PFSK-1 (cell line): ENCODE measurements around the gene HSFX3. TPM values are rescaled to one million over a fixed set of nuclear protein-coding genes. Genes with fewer than 3 reads are reported as not detected.
"Not testable (repeated sequence)": the region's sequence is repeated elsewhere in the genome, so short reads cannot be mapped to it uniquely, and the experiment has no call there.

ENCODE experiments used
- FOXP2 ChIP-seq: optimal IDR thresholded peaks from 2 replicates; pipeline ENCODE3; 2011; ENCODE audit warnings: borderline replicate concordance, control low read depth, inconsistent platforms; ENCODE audit not compliant: insufficient read depth; ENCODE audit errors: extremely low read length, extremely low read depth
- POLR2AphosphoS5 ChIP-seq: IDR thresholded peaks from 2 replicates; pipeline ENCODE4 v1.6.1; 2012; ENCODE audit warnings: low read depth, mild to moderate bottlenecking, control low read depth, low read length, moderate library complexity
- REST ChIP-seq, 2 experiments: IDR thresholded peaks; 2 replicates each; pipeline versions ENCODE4 v1.6.1 to v1.8.0; 2011 to 2012; ENCODE audit warnings: low read depth in 2 of 2, low read length in 2 of 2, control low read depth in 1 of 2, inconsistent platforms in 1 of 2, mild to moderate bottlenecking in 1 of 2, moderate library complexity in 1 of 2; ENCODE audit not compliant: insufficient read depth in 1 of 2
- SIN3A ChIP-seq: IDR thresholded peaks from 2 replicates; pipeline ENCODE4 v1.6.1; 2012; ENCODE audit warnings: mild to moderate bottlenecking, low read length, moderate library complexity, borderline replicate concordance; ENCODE audit not compliant: insufficient read depth
- TAF1 ChIP-seq: IDR thresholded peaks from 2 replicates; pipeline ENCODE4 v1.6.1; 2012; ENCODE audit warnings: low read length, control low read depth, borderline replicate concordance; ENCODE audit not compliant: insufficient read depth
- polyA plus RNA-seq: library from polyadenylated mRNA; unstranded; fragments of >200 nt; gene quantifications from one replicate; pipeline ENCODE4 v1.2.1, GENCODE V29; 2012; ENCODE audit warnings: low read depth, missing spikeins; ENCODE audit not compliant: insufficient read length

The HSFX3 gene
- polyA plus RNA-seq: not detected

GRCh38 chrX:149549701-149550100, at the start of gene HSFX3:
TSS of gene HSFX3 (minus strand) at chrX:149549924. CDS start at chrX:149549852, 72 bp downstream.
- not testable (repeated sequence) for TF ChIP-seq POLR2AphosphoS5, TAF1, SIN3A

- TF ChIP-seq REST (IDR thresholded peaks at IDR 0.05; ENCODE audit: insufficient read depth in 1 of 2, low read depth in 2 of 2, low read length in 2 of 2); POLR2AphosphoS5; TAF1: not testable (repeated sequence)
These were observed 45.5 kb upstream of the HSFX3 start, which contains the start of gene HSFX2 for GRCh38 chrX:149595214-149595613. TSS of gene HSFX2 (minus strand) at chrX:149595314. CDS start at chrX:149594700, 614 bp downstream.

GRCh38 chrX:149587359-149587758, 37.6 kb upstream of the HSFX3 start, which contains the start of gene MAGEA9B:
TSS of gene MAGEA9B (minus strand) at chrX:149587459. CDS start at chrX:149583179, 4,280 bp downstream.
- not testable (repeated sequence) for TF ChIP-seq FOXP2, SIN3A, POLR2AphosphoS5

- TF ChIP-seq POLR2AphosphoS5: no peak
- TF ChIP-seq FOXP2: no peak
- no peak for TF ChIP-seq SIN3A
- TF ChIP-seq TAF1: no peak
- no peak for TF ChIP-seq REST (IDR thresholded peaks at IDR 0.05; ENCODE audit: insufficient read depth in 1 of 2, low read depth in 2 of 2, low read length in 2 of 2)
These were observed 23.0 kb upstream of the HSFX3 start for GRCh38 chrX:149572743-149573142.

- no peak for TF ChIP-seq SIN3A
- no peak for TF ChIP-seq FOXP2
- no peak for TF ChIP-seq POLR2AphosphoS5
- TF ChIP-seq REST (IDR thresholded peaks at IDR 0.05; ENCODE audit: insufficient read depth in 1 of 2, low read depth in 2 of 2, low read length in 2 of 2): no peak
- TF ChIP-seq TAF1: no peak
These were observed 22.0 kb upstream of the HSFX3 start for GRCh38 chrX:149571770-149572169.

- no peak for TF ChIP-seq REST (IDR thresholded peaks at IDR 0.05; ENCODE audit: insufficient read depth in 1 of 2, low read depth in 2 of 2, low read length in 2 of 2)
- no peak for TF ChIP-seq TAF1
- no peak for TF ChIP-seq SIN3A
- TF ChIP-seq FOXP2: no peak
- TF ChIP-seq POLR2AphosphoS5: no peak
These were observed 20.9 kb upstream of the HSFX3 start for GRCh38 chrX:149570668-149571067.
